ENCODE measurements around the gene RAPGEF1.

Gene RAPGEF1

DNA sequence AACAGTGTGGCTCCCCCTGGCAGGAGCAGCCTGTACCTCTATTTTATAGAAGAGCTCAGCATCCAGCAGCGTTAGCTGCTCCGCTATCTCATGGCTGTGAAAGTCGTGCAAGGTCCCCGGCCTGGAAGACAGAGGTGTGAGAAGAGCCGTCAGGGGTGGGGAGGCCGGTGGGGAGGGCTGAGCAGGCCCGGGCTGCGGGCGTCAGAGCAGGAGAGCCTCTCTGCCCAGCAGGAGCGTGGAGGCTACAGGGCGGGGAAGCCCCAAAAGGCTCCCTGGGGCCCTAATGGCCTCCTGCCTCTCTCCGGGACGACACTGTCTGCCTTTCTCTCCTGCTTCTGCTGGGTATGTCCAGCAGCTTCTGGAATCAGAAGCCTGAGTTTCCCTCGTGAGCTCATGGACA lies 152.0 kb downstream of the RAPGEF1 start:
- no peak for DNase-seq (ENCODE audit: low read depth, low spot score)

- no peak for DNase-seq (ENCODE audit: low read depth, low spot score)
Observed at GRCh38 chr9:131587331-131587730, 152.5 kb downstream of the RAPGEF1 start.

DNA sequence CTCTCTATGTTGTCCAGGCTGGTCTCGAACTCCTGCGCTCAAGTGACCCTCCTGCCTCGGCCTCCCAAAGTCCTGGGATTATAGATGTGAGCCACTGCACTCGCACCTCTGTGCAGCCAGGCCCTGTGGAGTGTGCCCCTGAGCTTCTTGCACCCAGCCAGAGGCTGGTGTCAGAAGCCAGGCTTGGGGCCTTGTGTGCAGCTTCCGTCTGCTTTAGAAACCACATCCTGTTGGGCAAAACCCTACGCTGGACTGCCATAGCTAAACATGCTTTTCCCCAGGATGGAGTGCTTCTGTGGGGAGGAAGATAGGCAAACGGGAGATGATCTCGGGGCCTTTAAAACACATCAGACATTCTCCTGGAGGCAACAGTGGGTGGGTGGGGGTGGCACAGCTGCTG lies 154.5 kb downstream of the RAPGEF1 start:
- DNase-seq (ENCODE audit: low read depth, low spot score): no peak

DNA sequence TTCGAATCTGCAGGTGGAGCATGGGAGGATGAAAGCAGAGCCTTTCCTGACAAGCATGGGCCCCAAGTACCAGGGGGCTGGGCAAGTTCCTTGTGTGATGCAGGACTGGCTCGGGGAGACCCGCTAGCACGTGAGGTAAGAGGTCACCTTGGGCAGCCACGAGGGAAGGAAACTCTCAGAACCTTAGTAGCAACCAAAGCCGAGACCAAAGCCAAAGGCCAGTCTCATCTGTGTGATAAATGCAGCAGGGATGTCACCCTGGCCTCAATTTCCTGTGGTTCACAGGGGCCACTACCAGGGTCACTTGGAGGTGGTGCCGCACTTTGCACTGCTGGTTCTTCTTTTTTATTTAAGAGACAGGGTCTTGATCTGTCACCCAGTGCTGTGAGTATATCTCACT lies 155.0 kb downstream of the RAPGEF1 start:
- no peak for DNase-seq (ENCODE audit: low read depth, low spot score)

DNA sequence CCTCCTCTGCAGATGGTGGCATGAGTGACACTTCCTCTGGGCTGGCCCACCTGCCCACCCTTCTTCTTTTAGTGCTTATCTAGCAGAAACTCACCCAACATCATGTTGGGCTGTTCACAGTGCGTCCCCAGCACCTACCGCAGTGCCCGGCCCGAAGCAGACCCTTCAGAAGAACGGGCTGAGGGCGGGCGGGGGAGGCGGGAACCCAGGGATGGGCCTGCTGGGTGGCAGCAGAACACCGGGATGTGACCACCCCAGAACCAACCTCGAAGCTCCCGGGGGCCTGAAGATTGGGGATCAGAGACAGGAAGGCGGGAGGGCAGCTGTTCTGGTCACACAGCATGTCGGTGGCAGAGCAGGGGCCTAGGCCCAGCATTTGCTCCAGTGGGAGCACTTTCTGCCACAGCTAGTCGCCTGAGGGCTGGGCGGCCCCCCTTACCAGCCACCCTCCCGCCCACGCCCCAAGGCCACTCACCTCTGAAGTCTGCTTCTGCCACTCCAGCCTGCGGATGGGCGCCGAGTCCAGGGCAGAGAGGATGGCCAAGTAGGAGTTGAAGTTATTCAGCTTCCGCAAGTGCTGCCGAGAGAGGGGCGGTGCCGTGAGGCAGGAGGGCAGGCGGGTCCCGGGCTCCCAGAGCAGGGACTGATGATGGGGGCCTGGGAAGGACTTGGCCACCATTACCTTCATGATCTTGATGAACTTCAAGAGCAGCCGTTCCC lies 155.9 kb downstream of the RAPGEF1 start:
- no peak for DNase-seq (ENCODE audit: low read depth, low spot score)

DNA sequence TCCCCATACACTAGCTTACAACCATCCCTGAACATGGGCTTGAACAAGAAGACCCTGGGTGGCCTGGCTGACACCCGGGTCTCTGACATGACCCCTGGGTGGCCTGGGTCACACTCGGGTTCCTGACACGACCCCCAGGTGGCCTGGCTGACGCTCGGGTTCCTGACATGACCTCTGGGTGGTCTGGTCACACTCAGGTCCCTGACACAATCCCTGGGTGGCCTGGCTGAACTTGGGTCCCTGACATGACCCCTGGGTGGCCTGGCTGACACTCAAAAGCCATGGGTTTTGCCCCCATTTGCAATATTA lies 156.6 kb downstream of the RAPGEF1 start:
- no peak for DNase-seq (ENCODE audit: low read depth, low spot score)

DNA sequence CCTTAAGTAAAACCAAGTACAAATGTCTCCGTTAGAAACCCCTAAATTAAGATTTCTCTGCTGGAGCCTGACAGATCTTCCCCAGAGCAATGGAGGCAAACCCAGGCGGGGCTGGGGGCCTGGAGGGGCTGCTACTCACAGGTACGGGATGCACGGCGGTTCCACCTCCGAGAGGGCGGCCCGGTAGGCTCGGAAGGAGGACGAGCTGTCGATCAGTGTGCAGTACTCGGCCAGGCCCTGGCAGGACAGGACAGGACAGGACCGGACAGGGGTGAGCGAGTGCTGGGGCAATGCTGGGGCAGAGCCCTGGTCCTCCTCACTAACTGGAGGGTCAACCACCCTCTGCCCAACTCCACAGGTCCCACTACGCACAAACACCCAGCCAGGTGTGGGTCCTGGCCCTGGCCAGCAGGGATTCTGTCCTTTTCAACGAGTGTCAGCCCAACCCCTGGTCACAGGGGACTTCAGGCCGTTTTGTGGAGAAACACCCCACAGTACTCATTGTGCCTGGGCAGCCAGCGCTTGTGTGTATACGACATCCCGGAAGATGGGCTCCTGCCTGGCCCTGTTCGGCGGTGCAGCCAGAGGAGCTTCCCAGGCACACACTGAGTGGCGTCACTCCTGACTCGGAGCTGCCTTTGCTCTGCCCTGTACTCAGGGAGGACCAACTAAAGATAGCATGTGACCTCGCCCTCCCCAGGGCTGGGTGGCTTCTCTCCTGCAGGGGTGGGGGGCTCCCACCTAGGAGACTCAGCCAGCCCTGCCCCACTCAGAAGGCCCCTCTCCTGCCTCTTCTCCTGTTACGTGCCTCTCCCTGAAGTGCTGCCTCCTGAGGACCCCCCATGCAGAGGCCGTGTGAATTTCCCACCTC lies 157.2 kb downstream of the RAPGEF1 start:
- DNase-seq (ENCODE audit: low read depth, low spot score): no peak

DNA sequence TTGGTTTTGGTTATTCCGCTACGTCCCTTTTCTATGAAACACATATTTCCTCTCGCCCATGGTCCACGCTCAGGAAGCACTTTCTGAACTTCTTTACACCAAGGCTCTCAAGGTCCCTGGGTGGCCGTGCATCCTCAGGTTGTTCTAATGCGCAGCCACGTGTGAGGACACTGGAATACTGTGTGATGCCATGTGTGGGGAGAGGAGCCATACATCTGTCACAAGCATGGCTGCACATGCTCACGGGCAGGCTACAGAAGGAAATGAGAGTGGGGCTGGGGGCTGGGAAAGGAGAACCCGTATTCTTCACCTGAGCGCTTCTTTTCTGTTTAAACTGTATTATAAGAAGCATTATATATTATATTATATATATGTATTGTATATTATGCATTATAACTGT lies 157.8 kb downstream of the RAPGEF1 start:
- no peak for DNase-seq (ENCODE audit: low read depth, low spot score)

- no peak for DNase-seq (ENCODE audit: low read depth, low spot score)
Observed at GRCh38 chr9:131580358-131580757, 159.5 kb downstream of the RAPGEF1 start.

GRCh38 chr9:131579789-131580211 lies 160.1 kb downstream of the RAPGEF1 start:
- DNase-seq (ENCODE audit: low read depth, low spot score): no peak

DNA sequence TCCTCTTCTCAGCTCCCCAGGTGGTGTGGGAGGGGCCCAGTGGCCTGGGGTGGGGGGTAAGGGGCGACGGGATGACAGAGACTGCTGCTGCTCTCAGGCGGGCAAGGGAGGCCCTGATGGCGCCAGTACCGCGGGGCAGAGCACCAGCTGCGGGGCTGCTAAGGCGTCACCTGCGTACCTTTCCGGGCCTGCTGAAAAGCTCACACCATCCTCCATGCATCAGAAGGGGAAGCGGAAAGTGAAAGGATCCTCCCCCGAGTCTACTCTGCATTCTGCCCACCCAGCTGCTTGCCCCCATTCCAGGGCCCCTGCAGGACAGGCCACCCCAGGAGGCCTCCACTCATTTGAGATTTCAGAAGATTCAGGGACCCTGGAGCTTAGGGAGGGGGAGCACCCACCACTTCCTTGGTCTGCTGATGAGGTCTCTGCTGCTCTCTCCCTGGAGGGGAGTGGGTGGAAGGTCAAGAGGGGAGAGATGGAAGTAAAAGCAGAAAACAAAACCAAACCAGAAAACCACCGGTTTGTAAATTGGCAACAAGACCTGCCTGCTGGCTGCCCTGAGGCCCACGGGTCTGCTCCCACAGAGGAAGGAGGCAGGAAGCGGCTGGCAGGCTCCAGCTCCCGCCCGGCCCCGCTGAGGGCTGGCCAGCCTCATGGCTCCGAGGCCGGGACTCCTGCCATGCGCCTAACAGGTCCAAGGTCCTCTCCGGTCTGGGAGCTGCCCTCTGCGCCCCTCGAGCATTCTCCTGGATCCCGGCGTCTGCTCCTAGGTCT lies 161.0 kb downstream of the RAPGEF1 start:
- DNase-seq (ENCODE audit: low read depth, low spot score): no peak

GRCh38 chr9:131578021-131578420 lies 161.9 kb downstream of the RAPGEF1 start:
- no peak for DNase-seq (ENCODE audit: low read depth, low spot score)

- DNase-seq (ENCODE audit: low read depth, low spot score): no peak
Observed at GRCh38 chr9:131577005-131578000, 162.6 kb downstream of the RAPGEF1 start.

- DNase-seq (ENCODE audit: low read depth, low spot score): no peak
Observed at GRCh38 chr9:131575946-131576853, 163.7 kb downstream of the RAPGEF1 start.

DNA sequence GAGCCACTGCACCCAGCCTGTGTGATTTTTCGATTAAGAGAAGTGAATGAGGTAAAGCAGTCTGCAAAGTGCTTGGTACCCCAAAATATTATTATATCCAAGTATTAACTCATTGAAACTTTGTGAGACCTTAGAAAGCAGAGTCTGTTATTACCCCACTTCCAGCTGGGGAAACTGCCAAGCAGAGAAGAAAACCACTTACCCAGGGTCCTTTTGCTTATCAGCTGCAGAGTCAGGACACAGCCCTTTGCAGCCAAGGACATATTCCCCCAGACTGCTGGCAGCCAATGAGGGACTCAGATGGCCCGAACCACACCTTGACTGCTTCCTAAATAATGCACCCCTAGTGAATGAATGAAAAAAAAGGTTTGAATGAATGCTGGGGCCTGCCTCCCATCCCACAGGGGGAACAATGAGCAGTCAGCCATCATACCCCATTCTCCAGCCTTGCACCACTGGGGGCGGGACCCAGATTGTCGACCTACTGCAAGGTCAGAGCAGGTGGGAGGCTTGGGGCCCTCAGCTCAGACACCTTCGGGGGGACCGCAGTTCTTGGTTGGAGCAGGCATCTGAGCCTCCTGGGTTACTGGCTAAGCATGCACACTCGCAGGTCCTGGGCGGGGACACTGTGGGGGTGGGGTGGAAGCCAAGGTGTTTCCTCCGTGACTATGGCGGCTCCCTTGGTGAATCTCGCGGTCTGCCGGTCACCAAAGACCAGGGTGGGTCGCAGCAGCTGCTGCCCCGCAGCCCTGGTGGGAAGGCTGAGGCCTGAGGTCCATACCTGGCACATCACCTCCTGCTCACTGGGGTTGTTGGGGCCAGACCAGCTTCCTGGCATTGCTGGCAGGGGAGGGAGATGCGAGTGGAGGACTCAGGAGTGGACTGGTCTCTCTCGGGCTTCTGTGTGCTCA lies 164.9 kb downstream of the RAPGEF1 start:
- DNase-seq (ENCODE audit: low read depth, low spot score): no peak

DNA sequence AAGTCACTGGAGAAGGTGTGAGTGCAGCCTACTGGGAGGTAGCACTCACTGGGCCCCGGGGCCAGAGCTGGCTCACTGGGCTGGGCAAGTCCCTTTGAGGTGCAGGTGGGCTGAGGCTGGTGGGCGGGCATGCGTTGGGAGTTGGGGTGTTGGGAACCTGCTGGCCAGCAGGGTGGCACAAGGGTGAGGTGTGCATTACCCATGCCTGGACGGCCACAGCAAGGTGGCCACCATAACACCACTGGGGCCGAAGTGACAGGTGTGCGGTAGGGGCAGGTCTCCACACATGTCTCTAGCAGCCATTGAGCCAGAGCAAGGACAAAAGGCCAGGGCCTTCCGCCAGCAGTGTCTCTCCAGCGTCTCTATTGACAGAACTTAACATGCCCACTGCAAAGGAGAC lies 172.0 kb downstream of the RAPGEF1 start:
- DNase-seq (ENCODE audit: low read depth, low spot score): no peak

GRCh38 chr9:131566158-131566557 lies 173.7 kb downstream of the RAPGEF1 start:
- no peak for DNase-seq (ENCODE audit: low read depth, low spot score)

DNA sequence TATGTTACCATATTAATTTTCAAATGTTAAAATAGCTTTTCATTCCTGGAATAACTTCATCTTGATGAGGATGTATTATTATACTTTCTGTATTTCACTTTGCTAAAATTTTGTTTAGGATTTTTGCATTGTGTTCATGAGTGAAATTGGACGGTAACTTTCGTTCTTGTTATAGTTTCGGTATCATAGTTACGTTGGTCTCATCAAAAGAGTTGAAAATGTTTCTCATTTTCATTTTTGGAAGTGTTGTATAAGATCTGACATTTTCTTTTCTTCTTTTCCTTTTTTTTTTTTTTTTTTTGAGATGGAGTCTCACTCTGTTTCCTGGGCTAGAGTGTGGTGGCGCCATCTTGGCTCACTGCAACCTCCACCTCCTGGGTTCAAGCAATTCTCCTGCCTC lies 174.5 kb downstream of the RAPGEF1 start:
- no peak for DNase-seq (ENCODE audit: low read depth, low spot score)

All from iPS DF 19.7 (cell line).